Parathyroid adenoma (tissue), 2 donors: ENCODE results near the gene LAPTM5.

Source experiments
- H2AFZ ChIP-seq: fragments of 300-600 bp; sonication (generic); one replicate; pipeline ENCODE4 v1.7.0; 2017; ENCODE audit warnings: antibody characterized with exemption, mild to moderate bottlenecking
- H3K27ac ChIP-seq: fragments of 300-600 bp; sonication (generic); one replicate; pipeline ENCODE4 v1.7.0; 2017
- H3K27me3 ChIP-seq: fragments of 300-600 bp; sonication (generic); one replicate; pipeline ENCODE4 v1.7.0; 2017; ENCODE audit warnings: low read length; ENCODE audit not compliant: control insufficient read depth, insufficient read depth
- H3K36me3 ChIP-seq: fragments of 300-600 bp; sonication (generic); one replicate; pipeline ENCODE4 v1.7.0; 2017; ENCODE audit warnings: low read length; ENCODE audit not compliant: control insufficient read depth, insufficient read depth
- H3K4me1 ChIP-seq: fragments of 300-600 bp; sonication (generic); one replicate; pipeline ENCODE4 v1.7.0; 2017; ENCODE audit warnings: control low read depth
- H3K4me2 ChIP-seq: fragments of 300-600 bp; sonication (generic); one replicate; pipeline ENCODE4 v1.7.0; 2017; ENCODE audit warnings: low read length
- H3K4me3 ChIP-seq: fragments of 300-600 bp; sonication (generic); one replicate; pipeline ENCODE4 v1.7.0; 2017; ENCODE audit warnings: low read depth, low read length
- H3K79me2 ChIP-seq: fragments of 300-600 bp; sonication (generic); one replicate; pipeline ENCODE4 v1.7.0; 2017; ENCODE audit warnings: control low read depth
- H3K9ac ChIP-seq: fragments of 300-600 bp; sonication (generic); one replicate; pipeline ENCODE4 v1.7.0; 2017; ENCODE audit warnings: mild to moderate bottlenecking
- H3K9me3 ChIP-seq: fragments of 300-600 bp; sonication (generic); one replicate; pipeline ENCODE4 v1.7.0; 2017; ENCODE audit warnings: low read length; ENCODE audit not compliant: control insufficient read depth
- CTCF ChIP-seq: fragments of 300-600 bp; sonication (generic); IDR thresholded peaks from one replicate; pipeline ENCODE4 v1.7.0; 2017; ENCODE audit warnings: antibody characterized with exemption, mild to moderate bottlenecking
- donor health status: primary hyperparathyroidism.

Gene LAPTM5

GRCh38 chr1:30778979-30779293 is 21.4 kb upstream of the LAPTM5 start:
- H3K9ac ChIP-seq: no peak overlapping the region
- H3K36me3 ChIP-seq: no peaks in the 10 kb centered on the region
- H3K27me3 ChIP-seq: no peaks in the 10 kb centered on the region
- H2AFZ ChIP-seq: no peak overlapping the region
- H3K79me2 ChIP-seq: no peaks in the 10 kb centered on the region
- H3K4me1 ChIP-seq: no peaks in the 10 kb centered on the region
- H3K9me3 ChIP-seq: no peaks in the 10 kb centered on the region
- TF ChIP-seq CTCF: no peak
- no peak overlapping the region for H3K27ac ChIP-seq
- no peak overlapping the region for H3K4me2 ChIP-seq
- H3K4me3 ChIP-seq: no peak overlapping the region

GRCh38 chr1:30778154-30778978 is 20.8 kb upstream of the LAPTM5 start:
- Histone ChIP-seq H3K79me2 (no peaks in the 10 kb centered on the region), H3K9me3 (no peaks in the 10 kb centered on the region), H3K27ac (no peak overlapping the region), H3K36me3 (no peaks in the 10 kb centered on the region), H3K4me2 (no peak overlapping the region), H2AFZ (no peak overlapping the region), H3K4me1 (no peaks in the 10 kb centered on the region), H3K9ac (no peak overlapping the region), H3K4me3 (no peak overlapping the region), H3K27me3 (no peaks in the 10 kb centered on the region)
- no peak for TF ChIP-seq CTCF

- no peak overlapping the region for H3K9ac ChIP-seq
- H3K4me3 ChIP-seq: no peak overlapping the region
- no peak overlapping the region for H3K4me2 ChIP-seq
- no peaks in the 10 kb centered on the region for H3K9me3 ChIP-seq
- no peak overlapping the region for H3K27ac ChIP-seq
- no peaks in the 10 kb centered on the region for H3K4me1 ChIP-seq
- H3K79me2 ChIP-seq: no peaks in the 10 kb centered on the region
- no peaks in the 10 kb centered on the region for H3K36me3 ChIP-seq
- TF ChIP-seq CTCF: no peak
- no peak overlapping the region for H2AFZ ChIP-seq
- no peaks in the 10 kb centered on the region for H3K27me3 ChIP-seq
These were observed 20.3 kb upstream of the LAPTM5 start for GRCh38 chr1:30777904-30778153.

GRCh38 chr1:30777060-30777903 is 19.7 kb upstream of the LAPTM5 start:
- Histone ChIP-seq H3K36me3 (no peaks in the 10 kb centered on the region), H3K9ac (no peak overlapping the region), H3K4me1 (no peaks in the 10 kb centered on the region), H2AFZ (no peak overlapping the region), H3K4me2 (no peak overlapping the region), H3K27me3 (no peaks in the 10 kb centered on the region), H3K4me3 (no peak overlapping the region), H3K9me3 (no peaks in the 10 kb centered on the region), H3K79me2 (no peaks in the 10 kb centered on the region), H3K27ac (no peak overlapping the region)
- TF ChIP-seq CTCF: no peak
